ENCODE measurements around the gene MED17. TPM values are rescaled to one million over a fixed set of nuclear protein-coding genes. Genes with fewer than 3 reads are reported as not detected.

The MED17 gene
- total and polyA plus RNA-seq, 10 of the 15 experiments (the other 5 are each of a cell fraction or from before 2014, with no cell fraction given) = 7.3 to 38.7 (median 28.3) TPM

DNA sequence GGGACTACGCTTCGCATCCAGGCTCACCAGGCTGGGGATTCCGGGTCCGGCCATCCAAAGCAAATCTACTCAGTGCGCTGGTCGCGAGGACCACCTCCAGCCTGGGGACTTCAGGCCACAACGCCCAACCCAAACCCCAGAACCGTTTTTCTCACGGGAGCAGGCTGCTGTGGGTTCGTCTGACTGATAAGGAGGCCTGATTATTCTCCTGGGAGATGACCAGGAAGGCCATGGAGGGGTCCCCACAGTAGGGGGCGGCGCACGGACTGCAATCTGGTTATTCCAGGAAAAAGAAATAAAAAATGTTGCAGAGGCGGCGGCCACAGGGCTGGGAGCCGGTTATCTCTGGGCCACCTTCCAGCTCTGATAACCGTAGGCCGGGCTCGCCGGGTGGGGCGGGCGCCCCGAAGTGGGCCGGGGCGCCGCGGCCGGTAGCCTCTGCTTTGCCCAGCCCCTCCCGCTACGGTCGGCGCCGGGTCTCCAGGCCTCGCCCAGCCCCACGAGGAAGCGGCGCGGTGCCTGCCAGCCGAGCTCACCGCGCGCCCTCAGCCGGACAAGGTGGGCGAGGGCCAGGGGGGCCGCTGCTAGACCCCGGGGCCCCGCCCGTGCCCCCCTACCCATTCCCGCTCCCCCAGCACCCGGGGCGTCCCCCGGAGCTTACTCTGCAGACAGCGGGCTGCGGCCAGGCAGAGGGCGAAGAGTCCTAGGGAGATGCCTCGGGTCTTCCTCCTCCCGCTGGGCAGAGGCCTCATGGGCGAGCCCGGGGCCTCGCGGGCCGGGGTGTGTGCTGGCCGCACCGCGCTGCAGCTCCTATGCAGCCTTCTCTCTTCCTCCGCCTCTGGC lies 65.9 kb downstream of the MED17 start (continued):
- TF ChIP-seq, protein P1, sequence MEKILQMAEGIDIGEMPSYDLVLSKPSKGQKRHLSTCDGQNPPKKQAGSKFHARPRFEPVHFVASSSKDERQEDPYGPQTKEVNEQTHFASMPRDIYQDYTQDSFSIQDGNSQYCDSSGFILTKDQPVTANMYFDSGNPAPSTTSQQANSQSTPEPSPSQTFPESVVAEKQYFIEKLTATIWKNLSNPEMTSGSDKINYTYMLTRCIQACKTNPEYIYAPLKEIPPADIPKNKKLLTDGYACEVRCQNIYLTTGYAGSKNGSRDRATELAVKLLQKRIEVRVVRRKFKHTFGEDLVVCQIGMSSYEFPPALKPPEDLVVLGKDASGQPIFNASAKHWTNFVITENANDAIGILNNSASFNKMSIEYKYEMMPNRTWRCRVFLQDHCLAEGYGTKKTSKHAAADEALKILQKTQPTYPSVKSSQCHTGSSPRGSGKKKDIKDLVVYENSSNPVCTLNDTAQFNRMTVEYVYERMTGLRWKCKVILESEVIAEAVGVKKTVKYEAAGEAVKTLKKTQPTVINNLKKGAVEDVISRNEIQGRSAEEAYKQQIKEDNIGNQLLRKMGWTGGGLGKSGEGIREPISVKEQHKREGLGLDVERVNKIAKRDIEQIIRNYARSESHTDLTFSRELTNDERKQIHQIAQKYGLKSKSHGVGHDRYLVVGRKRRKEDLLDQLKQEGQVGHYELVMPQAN (conservative IDR thresholded peaks at IDR 0.05) = no peak
- TF ChIP-seq STAT1 (conservative IDR thresholded peaks at IDR 0.05) (no peak), EP300 (IDR thresholded peaks at IDR 0.05; ENCODE audit: borderline replicate concordance in 1 of 2, control insufficient read depth in 1 of 2, low read depth in 2 of 2, low read length in 2 of 2) (no peak), MTA2 (IDR thresholded peaks at IDR 0.05; ENCODE audit: low read depth) (no peak)

DNA sequence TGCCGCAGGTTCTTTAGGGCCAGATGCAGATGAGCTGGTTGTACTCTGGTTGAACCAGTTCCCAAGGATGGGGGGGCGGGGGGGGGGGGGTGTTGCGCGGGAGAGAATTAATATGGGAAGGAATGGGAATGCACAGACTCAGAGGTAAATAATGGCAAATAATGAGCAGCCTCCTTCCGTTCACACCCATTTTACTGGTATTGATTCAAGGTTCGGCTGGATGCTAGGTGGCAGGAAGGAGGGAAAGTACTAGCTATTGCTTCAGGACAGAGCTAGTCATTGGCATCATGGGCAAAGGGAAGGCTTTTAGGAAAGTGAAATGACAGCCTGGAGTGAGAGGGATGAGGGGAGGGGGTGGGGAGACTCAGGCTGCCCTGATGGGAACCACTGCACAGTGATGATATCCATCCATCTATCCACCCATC lies 66.5 kb downstream of the MED17 start, which contains the start of gene VSTM5:
VSTM5 (minus strand) TSS at position 25 of the 425 bp plus-strand sequence. CDS start 116 bp downstream, outside the sequence.
- FAIRE-seq (no peak), DNase-seq (ENCODE audit: low read depth, low spot score) (no peak), ATAC-seq (no peak)
- H2AFZ ChIP-seq (ENCODE audit: control insufficient read depth, low read depth, low read length) = no peak within 1 kb of the TSS
- H3K9me3 ChIP-seq (replicated peaks; ENCODE audit: control insufficient read depth, insufficient read depth, low read length) = no peaks in the 10 kb centered on the region
- no peak within 1 kb of the TSS for H3K27ac ChIP-seq (ENCODE audit: control insufficient read depth, insufficient read depth)
- H3K36me3 ChIP-seq (ENCODE audit: control insufficient read depth in 2 of 2, insufficient read depth in 2 of 2, low read length in 1 of 2) = no peaks in the 10 kb centered on the region
- H3K79me2 ChIP-seq (ENCODE audit: control insufficient read depth, insufficient read depth, low read length) = no peaks in the 10 kb centered on the region
- ChIA-PET SMC1A (ENCODE audit: uncharacterized antibody, unreplicated experiment) (no interaction called here), POLR2A (no interaction called here), CTCF (interaction anchor here (0.5 to 0.6 kb wide), 2 partner anchors 29 to 1045 kb away, joined by 3 read pairs; no protein-coding TSS in a partner anchor), RAD21 (ENCODE audit: unreplicated experiment) (interaction anchor here (0.6 kb wide), 1 partner anchor 170 kb away, joined by 3 read pairs; no protein-coding TSS in a partner anchor)
- H3K4me3 ChIP-seq = no peak within 1 kb of the TSS
- intact Hi-C loops (cut with micrococcal nuclease; ENCODE audit: unreplicated experiment) = no loop called here
- BruUV-seq (replicated peaks) = no TSS peak
- no peak within 1 kb of the TSS for H3K4me2 ChIP-seq (ENCODE audit: control insufficient read depth, insufficient read depth)
- H4K20me1 ChIP-seq (ENCODE audit: control insufficient read depth, insufficient read depth) = no peaks in the 10 kb centered on the region
- H3K9ac ChIP-seq (ENCODE audit: control insufficient read depth, insufficient read depth, low read length) = no peak within 1 kb of the TSS
- 22% methylated on average over 6 of the region's 6 CpGs for WGBS (ENCODE audit: insufficient coverage, insufficient replicate concordance, low lambda C conversion rate, missing lambda C conversion rate)
- in situ Hi-C loops (cut with MboI) = no loop called here
- no peaks in the 10 kb centered on the region for H3K4me1 ChIP-seq (ENCODE audit: control insufficient read depth, insufficient read depth, low read length)
- peaks cover 0 to 4% of the 10 kb centered on the region in 2 experiments; a peak in 3 of 4 replicates for H3K27me3 ChIP-seq (replicated peaks in 1 of 2; ENCODE audit: control insufficient read depth in 2 of 2, insufficient read depth in 2 of 2, low read length in 1 of 2)
- TF ChIP-seq, protein P2, sequence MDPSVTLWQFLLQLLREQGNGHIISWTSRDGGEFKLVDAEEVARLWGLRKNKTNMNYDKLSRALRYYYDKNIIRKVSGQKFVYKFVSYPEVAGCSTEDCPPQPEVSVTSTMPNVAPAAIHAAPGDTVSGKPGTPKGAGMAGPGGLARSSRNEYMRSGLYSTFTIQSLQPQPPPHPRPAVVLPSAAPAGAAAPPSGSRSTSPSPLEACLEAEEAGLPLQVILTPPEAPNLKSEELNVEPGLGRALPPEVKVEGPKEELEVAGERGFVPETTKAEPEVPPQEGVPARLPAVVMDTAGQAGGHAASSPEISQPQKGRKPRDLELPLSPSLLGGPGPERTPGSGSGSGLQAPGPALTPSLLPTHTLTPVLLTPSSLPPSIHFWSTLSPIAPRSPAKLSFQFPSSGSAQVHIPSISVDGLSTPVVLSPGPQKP (IDR thresholded peaks at IDR 0.05; ENCODE audit: low read depth, low read length) = no peak
- TF ChIP-seq SUZ12 (IDR thresholded peaks at IDR 0.05; ENCODE audit: unreplicated experiment) (no peak), CEBPB (IDR thresholded peaks at IDR 0.05; ENCODE audit: borderline replicate concordance in 1 of 2, low read depth in 2 of 2, low read length in 2 of 2) (no peak), TCF3 (IDR thresholded peaks at IDR 0.05; ENCODE audit: borderline replicate concordance, insufficient read depth, low read depth, low read length) (no peak), ETV6 (conservative IDR thresholded peaks at IDR 0.05 in 1 of 2, IDR thresholded peaks at IDR 0.05 in 1 of 2; ENCODE audit: borderline replicate concordance in 1 of 2, low read depth in 1 of 2) (no peak), EZH2 (IDR thresholded peaks at IDR 0.05; ENCODE audit: borderline replicate concordance, control insufficient read depth, low read depth, low read length) (no peak)
- TF ChIP-seq, protein P3, sequence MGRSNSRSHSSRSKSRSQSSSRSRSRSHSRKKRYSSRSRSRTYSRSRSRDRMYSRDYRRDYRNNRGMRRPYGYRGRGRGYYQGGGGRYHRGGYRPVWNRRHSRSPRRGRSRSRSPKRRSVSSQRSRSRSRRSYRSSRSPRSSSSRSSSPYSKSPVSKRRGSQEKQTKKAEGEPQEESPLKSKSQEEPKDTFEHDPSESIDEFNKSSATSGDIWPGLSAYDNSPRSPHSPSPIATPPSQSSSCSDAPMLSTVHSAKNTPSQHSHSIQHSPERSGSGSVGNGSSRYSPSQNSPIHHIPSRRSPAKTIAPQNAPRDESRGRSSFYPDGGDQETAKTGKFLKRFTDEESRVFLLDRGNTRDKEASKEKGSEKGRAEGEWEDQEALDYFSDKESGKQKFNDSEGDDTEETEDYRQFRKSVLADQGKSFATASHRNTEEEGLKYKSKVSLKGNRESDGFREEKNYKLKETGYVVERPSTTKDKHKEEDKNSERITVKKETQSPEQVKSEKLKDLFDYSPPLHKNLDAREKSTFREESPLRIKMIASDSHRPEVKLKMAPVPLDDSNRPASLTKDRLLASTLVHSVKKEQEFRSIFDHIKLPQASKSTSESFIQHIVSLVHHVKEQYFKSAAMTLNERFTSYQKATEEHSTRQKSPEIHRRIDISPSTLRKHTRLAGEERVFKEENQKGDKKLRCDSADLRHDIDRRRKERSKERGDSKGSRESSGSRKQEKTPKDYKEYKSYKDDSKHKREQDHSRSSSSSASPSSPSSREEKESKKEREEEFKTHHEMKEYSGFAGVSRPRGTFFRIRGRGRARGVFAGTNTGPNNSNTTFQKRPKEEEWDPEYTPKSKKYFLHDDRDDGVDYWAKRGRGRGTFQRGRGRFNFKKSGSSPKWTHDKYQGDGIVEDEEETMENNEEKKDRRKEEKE (IDR thresholded peaks at IDR 0.05) = no peak
- TF ChIP-seq, protein P4, sequence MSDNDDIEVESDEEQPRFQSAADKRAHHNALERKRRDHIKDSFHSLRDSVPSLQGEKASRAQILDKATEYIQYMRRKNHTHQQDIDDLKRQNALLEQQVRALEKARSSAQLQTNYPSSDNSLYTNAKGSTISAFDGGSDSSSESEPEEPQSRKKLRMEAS (IDR thresholded peaks at IDR 0.05; ENCODE audit: low read depth, low read length) = no peak

Data from GM12878 (cell line).